Duodenal mucosa (tissue), 2 donors: Measurements from ENCODE around the gene SLC37A4.
A peak's percentile ranks its signal among the peaks of the same experiment; 100 is the strongest.
"Not testable (repeated sequence)": the region's sequence is repeated elsewhere in the genome, so short reads cannot be mapped to it uniquely, and the experiment has no call there.

Experiments used
- H3K27ac ChIP-seq: one replicate; pipeline ENCODE4 v1.7.0; 2013; ENCODE audit warnings: low read depth, low read length
- H3K27me3 ChIP-seq, 2 donors: one replicate each; pipeline ENCODE4 v1.7.0; 2013; ENCODE audit warnings: low read length in 2 of 2, control low read depth in 1 of 2; ENCODE audit not compliant: insufficient read depth in 2 of 2, control insufficient read depth in 1 of 2
- H3K36me3 ChIP-seq, 2 donors: one replicate each; pipeline ENCODE4 v1.7.0; 2013; ENCODE audit warnings: low read length in 2 of 2, control low read depth in 1 of 2; ENCODE audit not compliant: insufficient read depth in 2 of 2, control insufficient read depth in 1 of 2
- H3K4me1 ChIP-seq, 2 donors: one replicate each; pipeline ENCODE4 v1.7.0; 2013; ENCODE audit warnings: low read length in 2 of 2, control low read depth in 1 of 2; ENCODE audit not compliant: insufficient read depth in 2 of 2, control insufficient read depth in 1 of 2
- H3K4me3 ChIP-seq, 2 donors: one replicate each; pipeline ENCODE4 v1.7.0; 2013; ENCODE audit warnings: low read length in 2 of 2, low read depth in 1 of 2
- H3K9ac ChIP-seq, 2 donors: one replicate each; pipeline ENCODE4 v1.7.0; 2013; ENCODE audit warnings: low read length in 2 of 2, low read depth in 1 of 2
- H3K9me3 ChIP-seq, 2 donors: one replicate each; pipeline ENCODE4 v1.7.0; 2013; ENCODE audit warnings: low read length in 2 of 2, control low read depth in 1 of 2; ENCODE audit not compliant: control insufficient read depth in 1 of 2

The SLC37A4 gene

DNA sequence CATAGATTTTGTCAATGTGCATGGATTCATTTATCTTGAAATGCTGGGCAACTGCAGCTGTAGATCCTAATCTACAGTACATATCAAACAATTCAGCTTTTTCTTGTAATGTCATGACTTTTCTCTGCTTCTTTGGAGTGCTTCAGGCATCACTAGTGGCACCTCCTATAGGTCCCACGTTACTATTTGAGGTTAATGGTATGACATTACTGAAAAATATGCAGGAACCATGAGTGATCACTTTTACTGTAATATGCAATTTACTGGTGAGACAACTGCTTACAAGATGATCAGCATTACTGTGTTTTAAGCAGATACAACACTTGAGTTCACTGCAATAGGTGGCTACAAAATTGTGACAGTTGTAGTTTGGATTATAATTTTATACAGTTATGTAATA, 29.8 kb downstream of the SLC37A4 start:
- Histone ChIP-seq H3K4me3 (no peak overlapping the region), H3K9ac (no peak overlapping the region), H3K27ac (no peak overlapping the region), H3K36me3 (peaks cover 9 to 28% of the 10 kb centered on the region in 2 donors), H3K9me3 (no peaks in the 10 kb centered on the region), H3K27me3 (no peaks in the 10 kb centered on the region), H3K4me1 (peaks cover 19 to 26% of the 10 kb centered on the region in 2 donors)

DNA sequence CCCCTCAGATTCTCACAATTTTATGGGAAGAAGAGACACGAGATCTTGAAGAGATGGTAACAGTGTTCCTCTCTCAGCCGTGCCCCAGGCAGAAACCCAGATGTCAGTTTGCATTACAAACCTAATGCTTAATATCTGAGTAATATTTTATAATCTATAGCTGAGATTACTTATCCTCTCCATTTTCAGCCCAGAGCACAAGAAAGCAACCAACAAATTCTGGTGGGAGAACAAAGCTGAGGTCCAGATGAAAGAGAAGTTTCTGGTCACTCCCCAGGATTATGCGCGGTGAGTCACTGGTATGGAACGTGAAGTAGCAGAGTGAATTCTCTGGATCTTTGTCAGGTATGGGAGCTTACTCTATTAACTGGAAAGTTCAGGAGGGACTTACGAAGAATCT, 31.9 kb downstream of the SLC37A4 start:
- Histone ChIP-seq H3K27ac (no peak overlapping the region), H3K4me3 (peak overlapping the region; percentile 89 to 100), H3K4me1 (peaks cover 19 to 26% of the 10 kb centered on the region in 2 donors), H3K9me3 (no peaks in the 10 kb centered on the region), H3K36me3 (peaks cover 9 to 25% of the 10 kb centered on the region in 2 donors), H3K27me3 (no peaks in the 10 kb centered on the region), H3K9ac (peak overlapping the region; percentile 53 to 83)

DNA sequence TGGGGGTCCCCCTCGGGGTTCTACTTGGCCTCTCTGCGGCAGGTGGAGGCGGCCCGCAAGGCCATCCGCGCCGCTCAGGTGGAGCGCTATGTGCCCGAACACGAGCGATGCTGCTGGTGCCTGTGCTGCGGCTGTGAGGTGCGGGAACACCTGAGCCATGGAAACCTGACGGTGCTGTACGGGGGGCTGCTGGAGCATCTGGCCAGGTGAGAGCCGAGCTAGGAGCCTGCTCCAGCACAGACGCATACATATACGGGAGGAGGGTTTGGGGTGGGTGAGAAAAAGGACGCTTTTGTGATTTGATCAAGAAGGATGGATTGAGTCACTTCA, 32.3 kb downstream of the SLC37A4 start:
- Histone ChIP-seq H3K9me3 (no peaks in the 10 kb centered on the region), H3K4me3 (peak overlapping the region; percentile 89 to 100), H3K9ac (peak overlapping the region; percentile 53 to 83), H3K36me3 (peaks cover 9 to 25% of the 10 kb centered on the region in 2 donors), H3K4me1 (peaks cover 19 to 26% of the 10 kb centered on the region in 2 donors), H3K27ac (no peak overlapping the region), H3K27me3 (no peaks in the 10 kb centered on the region)

DNA sequence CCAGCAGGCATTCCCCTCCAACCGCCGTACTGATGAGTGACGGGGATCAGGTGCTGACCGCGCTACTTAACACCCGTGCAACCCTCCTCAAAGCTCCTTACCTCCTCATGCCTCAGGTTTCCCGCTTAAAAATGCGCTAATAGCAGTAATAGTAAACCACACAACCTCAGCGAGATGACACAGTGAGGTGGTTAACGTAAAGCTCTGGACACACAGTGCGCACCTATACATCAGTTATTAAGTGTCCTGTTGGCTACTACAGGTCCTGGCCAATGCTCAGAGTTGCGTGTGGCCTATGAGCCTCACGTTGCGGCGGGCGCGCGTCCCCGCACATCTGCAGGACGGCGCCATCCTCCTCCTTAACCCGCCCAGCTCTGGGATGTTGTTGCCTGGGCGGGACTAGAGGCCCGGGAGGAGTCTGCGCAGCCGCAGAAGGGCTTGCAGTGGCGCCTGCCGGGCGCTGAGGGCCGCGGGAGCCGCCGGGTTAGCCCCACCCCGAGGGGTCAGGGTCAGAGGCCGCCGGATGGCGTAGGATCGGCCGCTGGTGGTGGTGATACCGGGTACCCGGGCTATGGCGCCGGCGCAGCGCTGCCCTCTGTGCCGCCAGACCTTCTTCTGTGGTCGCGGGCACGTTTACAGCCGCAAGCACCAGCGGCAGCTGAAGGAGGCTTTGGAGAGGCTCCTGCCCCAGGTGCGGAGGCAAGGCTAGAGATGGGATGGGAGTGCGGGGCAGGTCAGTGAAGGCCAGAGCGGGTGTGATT, 32.9 kb downstream of the SLC37A4 start, which contains the start of gene CENATAC:
Gene CENATAC (plus strand): TSS at position 512 of the 761 bp plus-strand sequence. CDS start 60 bp downstream, at position 572.
- Histone ChIP-seq H3K27ac (no peak within 1 kb of the TSS), H3K4me1 (peaks cover 19 to 26% of the 10 kb centered on the region in 2 donors), H3K9ac (peak within 1 kb of the TSS; percentile 53 to 83), H3K27me3 (no peaks in the 10 kb centered on the region), H3K9me3 (no peaks in the 10 kb centered on the region), H3K4me3 (peak within 1 kb of the TSS; percentile 89 to 100), H3K36me3 (peaks cover 6 to 20% of the 10 kb centered on the region in 2 donors)

DNA sequence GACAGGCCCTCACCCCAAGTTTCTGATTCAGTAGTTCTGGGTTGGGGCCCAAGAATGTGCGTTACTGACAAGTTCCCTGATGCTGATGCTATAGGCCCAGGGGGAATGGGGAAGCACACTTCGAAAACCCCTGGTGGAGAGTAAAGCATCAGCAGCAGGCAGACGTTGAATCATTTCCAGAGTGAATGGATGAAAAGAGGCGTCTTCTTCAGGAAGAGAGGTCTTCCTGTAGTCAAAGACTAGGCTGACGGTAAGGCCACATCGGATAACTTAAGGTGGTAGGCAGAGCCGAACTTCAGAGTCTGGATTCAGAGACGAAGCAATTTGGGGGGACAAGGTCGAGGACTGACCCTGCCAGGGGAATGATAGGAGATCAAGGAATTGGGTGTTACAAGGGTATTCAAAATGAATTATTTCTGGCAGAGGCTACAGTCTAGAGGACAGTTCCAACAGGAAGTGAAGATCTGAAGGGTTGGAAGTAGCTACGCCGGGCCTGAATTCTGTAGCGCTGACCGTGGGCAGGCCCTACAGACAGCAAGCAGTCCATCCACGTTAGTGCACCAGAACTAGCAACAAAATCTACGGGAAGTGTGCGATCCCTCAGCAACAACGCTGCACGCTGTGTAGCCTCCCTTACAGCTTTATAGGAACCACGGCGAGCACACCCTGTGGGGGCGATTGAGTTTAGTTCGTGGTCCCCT, 33.6 kb downstream of the SLC37A4 start:
- Histone ChIP-seq H3K27ac (no peak overlapping the region), H3K4me1 (peaks cover 19 to 26% of the 10 kb centered on the region in 2 donors), H3K9me3 (no peaks in the 10 kb centered on the region), H3K4me3 (peak overlapping the region; percentile 89 to 100), H3K36me3 (peaks cover 6 to 18% of the 10 kb centered on the region in 2 donors), H3K27me3 (no peaks in the 10 kb centered on the region), H3K9ac (peak overlapping the region; percentile 53 to 83)

DNA sequence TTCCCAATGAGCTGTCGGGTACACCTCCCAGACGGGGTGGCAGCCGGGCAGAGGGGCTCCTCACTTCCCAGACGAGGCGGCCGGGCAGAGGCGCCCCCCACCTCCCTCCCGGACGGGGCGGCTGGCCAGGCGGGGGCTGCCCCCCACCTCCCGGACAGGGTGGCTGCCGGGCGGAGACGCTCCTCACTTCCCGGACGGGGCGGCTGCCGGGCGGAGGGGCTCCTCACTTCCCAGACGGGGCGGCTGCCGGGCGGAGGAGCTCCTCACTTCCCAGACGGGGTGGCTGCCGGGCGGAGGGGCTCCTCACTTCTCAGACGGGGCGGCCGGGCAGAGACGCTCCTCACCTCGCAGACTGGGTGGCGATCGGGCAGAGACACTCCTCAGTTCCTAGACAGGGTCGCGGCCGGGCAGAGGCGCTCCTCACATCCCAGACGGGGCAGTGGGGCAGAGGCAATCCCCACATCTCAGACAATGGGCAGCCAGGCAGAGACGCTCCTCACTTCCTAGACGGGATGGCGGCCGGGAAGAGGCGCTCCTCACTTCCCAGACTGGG, 39.1 kb downstream of the SLC37A4 start:
- H3K9me3 ChIP-seq, H3K4me1 ChIP-seq, H3K9ac ChIP-seq, H3K36me3 ChIP-seq, H3K4me3 ChIP-seq, H3K27ac ChIP-seq, H3K27me3 ChIP-seq: not testable (repeated sequence)

DNA sequence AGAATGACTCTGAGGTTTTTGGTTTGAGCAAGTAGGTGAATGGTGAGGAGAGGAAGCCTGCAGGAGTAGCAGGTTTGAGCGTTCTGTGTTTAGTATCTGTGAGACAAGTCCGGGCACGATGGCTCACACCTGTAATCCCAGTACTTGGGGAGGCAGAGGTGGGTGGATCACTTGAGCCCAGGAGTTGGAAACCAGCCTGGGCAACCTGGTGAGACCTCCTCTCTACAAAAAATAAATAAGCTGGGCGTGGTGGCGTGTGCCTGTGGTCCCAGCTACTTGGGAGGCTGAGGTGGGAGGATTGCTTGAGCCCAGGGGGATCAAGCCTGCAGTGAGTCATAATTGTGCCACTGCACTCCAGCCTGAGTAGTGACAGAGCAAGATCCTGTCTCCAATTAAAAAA, 42.4 kb downstream of the SLC37A4 start:
- Histone ChIP-seq H3K9me3 (no peaks in the 10 kb centered on the region), H3K36me3 (no peaks in the 10 kb centered on the region), H3K27me3 (no peaks in the 10 kb centered on the region), H3K4me3 (no peak overlapping the region), H3K27ac (no peak overlapping the region), H3K9ac (no peak overlapping the region), H3K4me1 (no peaks in the 10 kb centered on the region)

DNA sequence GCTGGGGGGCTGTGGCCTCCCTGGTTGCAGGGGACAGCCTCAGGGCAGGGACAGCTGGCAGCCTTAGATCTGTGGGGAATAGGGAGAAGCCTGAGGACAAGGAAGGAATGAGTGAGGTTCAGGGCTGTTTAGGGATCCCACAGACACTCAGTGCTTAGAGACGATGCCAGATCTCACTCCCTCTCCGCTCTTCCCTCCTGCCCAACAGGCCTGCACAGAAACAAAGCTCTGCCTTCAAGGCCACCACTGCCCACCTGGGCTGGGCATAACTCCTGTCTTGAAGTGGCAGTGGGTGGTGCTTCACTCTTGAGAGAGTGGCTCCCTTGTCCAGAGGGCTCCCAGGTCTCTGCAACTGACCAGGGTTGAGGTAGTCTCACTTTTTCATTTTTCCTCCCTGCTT, 45.9 kb downstream of the SLC37A4 start:
- no peak overlapping the region for H3K4me3 ChIP-seq
- no peaks in the 10 kb centered on the region for H3K27me3 ChIP-seq
- H3K9me3 ChIP-seq, result no peaks in the 10 kb centered on the region
- H3K9ac ChIP-seq, result no peak overlapping the region
- H3K27ac ChIP-seq, result no peak overlapping the region
- H3K36me3 ChIP-seq, result no peaks in the 10 kb centered on the region
- peaks cover 0 to 4% of the 10 kb centered on the region in 2 donors for H3K4me1 ChIP-seq

DNA sequence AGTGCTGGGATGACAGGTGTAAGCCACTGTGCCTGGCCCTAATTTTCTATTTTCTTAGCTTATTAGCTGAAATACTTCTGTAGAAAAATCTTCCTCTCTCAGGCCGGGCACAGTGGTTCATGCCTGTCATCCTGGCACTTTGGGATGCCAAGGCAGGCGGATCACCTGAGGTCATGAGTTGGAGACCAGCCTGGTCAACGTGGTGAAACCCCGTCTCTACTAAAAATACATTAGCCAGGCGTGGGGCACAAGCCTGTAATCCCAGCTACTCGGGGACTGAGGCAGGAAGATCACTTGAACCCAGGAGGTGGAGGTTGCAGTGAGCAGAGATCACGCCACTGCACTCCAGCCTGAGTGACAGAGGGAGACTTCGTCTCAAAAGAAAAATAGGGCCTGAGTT, 46.3 kb downstream of the SLC37A4 start:
- not testable (repeated sequence) for H3K9me3 ChIP-seq, H3K9ac ChIP-seq, H3K4me1 ChIP-seq, H3K36me3 ChIP-seq, H3K4me3 ChIP-seq, H3K27me3 ChIP-seq, H3K27ac ChIP-seq

DNA sequence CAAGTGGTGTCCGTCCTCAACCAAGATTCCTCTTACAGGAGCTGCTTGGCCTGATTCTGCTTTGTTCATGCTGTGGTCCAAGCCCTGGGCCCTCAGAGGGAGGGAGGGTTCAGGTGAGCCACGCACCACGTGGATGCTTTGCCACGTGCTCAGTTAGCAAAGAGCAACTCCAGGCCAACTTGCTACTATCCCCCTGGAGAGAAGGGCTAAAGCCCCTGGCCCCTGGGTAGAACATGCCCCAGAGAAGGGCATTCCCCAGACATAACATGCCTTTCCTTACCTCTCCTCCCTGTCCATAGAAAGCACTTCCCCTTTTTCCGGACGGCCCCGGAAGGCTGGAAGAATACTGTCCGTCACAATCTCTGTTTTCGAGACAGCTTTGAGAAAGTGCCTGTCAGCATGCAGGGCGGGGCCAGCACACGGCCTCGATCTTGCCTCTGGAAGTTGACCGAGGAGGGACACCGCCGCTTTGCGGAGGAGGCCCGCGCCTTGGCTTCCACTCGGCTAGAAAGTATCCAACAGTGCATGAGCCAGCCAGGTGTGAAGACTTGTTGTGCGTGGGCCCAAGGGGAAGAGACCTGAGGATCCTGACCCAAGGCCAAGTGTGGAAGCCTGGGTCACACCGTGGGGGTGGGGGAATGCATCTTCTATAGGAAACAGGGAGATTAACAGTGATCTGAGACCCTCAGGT, 50.3 kb downstream of the SLC37A4 start:
- Histone ChIP-seq H3K27ac (no peak overlapping the region), H3K9me3 (no peaks in the 10 kb centered on the region), H3K4me3 (peak overlapping the region in 1 of 2 donors; percentile 13), H3K36me3 (no peaks in the 10 kb centered on the region), H3K4me1 (peaks cover 0 to 4% of the 10 kb centered on the region in 2 donors), H3K27me3 (peaks cover 0 to 2% of the 10 kb centered on the region in 2 donors), H3K9ac (no peak overlapping the region)
